ENCODE results near the gene LRIG1. TPM values are rescaled to one million over a fixed set of nuclear protein-coding genes. Genes with fewer than 3 reads are reported as not detected.

LRIG1 gene
- total and polyA plus RNA-seq, 2 of the 8 experiments (the other 6 are each of a cell fraction or from before 2014, with no cell fraction given), result 78.1 to 88.7 TPM

GRCh38 chr3:66396888-66397287 is 103.9 kb downstream of the LRIG1 start:
- no peaks in the 10 kb centered on the region for H3K23me2 ChIP-seq (ENCODE audit: low read depth, low read length)
- H4K5ac ChIP-seq (ENCODE audit: insufficient read length, low read depth, low read length), result no peak overlapping the region
- no peak overlapping the region for H3K9ac ChIP-seq (replicated peaks in 1 of 4; ENCODE audit: extremely low read depth in 1 of 4, low read depth in 3 of 4, low read length in 3 of 4)
- H2BK5ac ChIP-seq (ENCODE audit: low read depth, low read length), result no peak overlapping the region
- H3K18ac ChIP-seq (ENCODE audit: extremely low read depth, low read length), result no peak overlapping the region
- no peak overlapping the region for H3K27ac ChIP-seq (ENCODE audit: low read depth, low read length)
- H3K56ac ChIP-seq (replicated peaks; ENCODE audit: insufficient read length, low read depth, low read length), result no peak overlapping the region
- CTCF ChIA-PET (ENCODE audit: partially characterized antibody), result interaction anchor here (0.9 to 3.4 kb wide), 5 partner anchors 11 to 425 kb away, joined by 4 to 22 read pairs (median 8); no protein-coding TSS in a partner anchor
- H4K8ac ChIP-seq (ENCODE audit: extremely low read depth, insufficient read depth, low read length), result peak overlapping the region; percentile 7; the same call in 1 of the 2 replicates
- WGBS, 2 experiments (ENCODE audit: extremely low coverage in 1 of 2, insufficient coverage in 1 of 2, insufficient read length in 1 of 2, insufficient replicate concordance in 2 of 2, low coverage in 1 of 2, low lambda C conversion rate in 2 of 2, missing lambda C conversion rate in 1 of 2), result 94% methylated on average over 9 of the region's 9 CpGs; no CpG with 5 or more reads in 1 of the 2 experiments
- H3K23ac ChIP-seq (ENCODE audit: insufficient read length), result no peak overlapping the region
- H3K9me3 ChIP-seq (ENCODE audit: insufficient read depth in 2 of 2, low read depth in 1 of 2, low read length in 1 of 2), result no peaks in the 10 kb centered on the region
- no peak overlapping the region for H2BK20ac ChIP-seq (ENCODE audit: low read length)
- no peak overlapping the region for H2BK12ac ChIP-seq (ENCODE audit: low read depth, low read length)
- H3K4me2 ChIP-seq (ENCODE audit: insufficient read depth in 1 of 2, low read depth in 2 of 2, low read length in 2 of 2), result no peak overlapping the region
- H3K14ac ChIP-seq (ENCODE audit: insufficient read length), result no peak overlapping the region
- H3K4ac ChIP-seq (replicated peaks; ENCODE audit: insufficient read length, low read depth, low read length), result no peak overlapping the region
- H2AK5ac ChIP-seq (ENCODE audit: low read depth, low read length), result no peak overlapping the region
- H3K79me1 ChIP-seq (ENCODE audit: low read depth, low read length), result peaks cover 2% of the 10 kb centered on the region
- DNase-seq (ENCODE audit: low read depth in 1 of 2, low spot score in 2 of 2) (no peak), FAIRE-seq (no peak)
- H3K79me2 ChIP-seq (ENCODE audit: control insufficient read depth in 1 of 2, insufficient read depth in 2 of 2, low read length in 2 of 2), result peaks cover 0 to 31% of the 10 kb centered on the region in 2 experiments; a peak in 2 of 4 replicates
- no peak overlapping the region for H2BK120ac ChIP-seq (replicated peaks; ENCODE audit: low read depth, low read length)
- POLR2A ChIA-PET (ENCODE audit: partially characterized antibody), result interaction anchor here (0.9 kb wide), 1 partner anchor 14 kb away, joined by 4 read pairs; no protein-coding TSS in a partner anchor
- H4K20me1 ChIP-seq (replicated peaks in 1 of 2; ENCODE audit: control insufficient read depth in 1 of 2, insufficient read depth in 2 of 2, low read length in 2 of 2), result peaks cover 13 to 23% of the 10 kb centered on the region in 2 experiments
- H4K91ac ChIP-seq (replicated peaks; ENCODE audit: insufficient read length, low read length), result no peak overlapping the region
- peaks cover 0 to 4% (median 2%) of the 10 kb centered on the region in 4 experiments; a peak in 4 of 7 replicates for H3K4me1 ChIP-seq (replicated peaks in 1 of 4; ENCODE audit: control insufficient read depth in 3 of 4, insufficient read depth in 4 of 4, low read length in 3 of 4)
- peaks cover 54 to 91% (median 68%) of the 10 kb centered on the region in 4 experiments for H3K36me3 ChIP-seq (ENCODE audit: control insufficient read depth in 2 of 4, insufficient read depth in 4 of 4, low read length in 3 of 4)
- no peak overlapping the region for H3K4me3 ChIP-seq (ENCODE audit: extremely low read depth in 1 of 4, insufficient read depth in 2 of 4, low read depth in 3 of 4, low read length in 4 of 4)
- H3K27me3 ChIP-seq (replicated peaks in 1 of 4; ENCODE audit: control insufficient read depth in 3 of 4, extremely low read depth in 1 of 4, insufficient read depth in 3 of 4, low read length in 3 of 4), result no peaks in the 10 kb centered on the region
- no peak overlapping the region for H2BK15ac ChIP-seq (ENCODE audit: low read length)
- H2AFZ ChIP-seq (ENCODE audit: low read length), result no peak overlapping the region
- TF ChIP-seq TAF7 (optimal IDR thresholded peaks at IDR 0.05; ENCODE audit: borderline replicate concordance, low read depth, low read length) (no peak), MAX (IDR thresholded peaks at IDR 0.05) (no peak), CTCF (IDR thresholded peaks at IDR 0.05; ENCODE audit: control extremely low read depth in 1 of 3, insufficient read depth in 1 of 3, low read depth in 1 of 3, low read length in 3 of 3) (no peak), CHD2 (IDR thresholded peaks at IDR 0.05; ENCODE audit: low read length) (no peak), CREB1 (IDR thresholded peaks at IDR 0.05) (no peak), CBX8 (IDR thresholded peaks at IDR 0.05; ENCODE audit: borderline replicate concordance, low read depth, low read length) (no peak), TBP (IDR thresholded peaks at IDR 0.05; ENCODE audit: low read depth, low read length) (no peak), EGR1 (IDR thresholded peaks at IDR 0.05; ENCODE audit: borderline replicate concordance, low read depth, low read length) (no peak), ATF3 (IDR thresholded peaks at IDR 0.05; ENCODE audit: insufficient read depth, low read depth, low read length) (no peak), MAFK (IDR thresholded peaks at IDR 0.05; ENCODE audit: low read depth, low read length) (no peak), ZNF274 (IDR thresholded peaks at IDR 0.05; ENCODE audit: borderline replicate concordance, extremely low read depth, low read length) (no peak)
